Measurements from ENCODE around the gene ATOH1.

Gene ATOH1

DNA sequence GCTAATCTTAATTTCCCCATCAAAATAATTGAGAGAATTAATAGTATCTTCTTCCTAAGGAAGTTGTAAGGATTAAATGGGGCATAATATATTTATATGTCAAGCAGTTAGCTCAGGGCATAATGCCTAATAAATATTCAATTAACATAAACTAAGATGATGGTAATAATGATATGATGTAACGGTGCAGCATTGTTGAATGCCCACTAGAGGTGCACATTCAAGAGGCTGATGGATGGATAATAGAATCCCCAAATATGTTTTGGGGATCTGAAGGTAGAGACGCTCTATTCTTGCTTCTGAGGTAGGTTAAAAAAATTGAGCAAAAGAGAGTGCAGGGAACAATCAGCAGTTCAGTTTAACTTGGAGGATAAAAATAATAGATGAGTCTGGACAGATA, 37.1 kb downstream of the ATOH1 start:
- FAIRE-seq: no peak
- TF ChIP-seq POU2F2 (IDR thresholded peaks at IDR 0.05; ENCODE audit: low read depth, low read length): no peak
- no peak for TF ChIP-seq POLR2A (IDR thresholded peaks at IDR 0.05; ENCODE audit: low read depth, low read length)
- no peak for TF ChIP-seq PAX5 (IDR thresholded peaks at IDR 0.05; ENCODE audit: insufficient read depth, low read length, severe bottlenecking)
- TF ChIP-seq SPI1 (IDR thresholded peaks at IDR 0.05; ENCODE audit: low read depth, low read length): no peak
- no peak for TF ChIP-seq TAF1 (IDR thresholded peaks at IDR 0.05; ENCODE audit: low read depth, low read length)
- no peak for TF ChIP-seq POLR2AphosphoS5 (IDR thresholded peaks at IDR 0.05; ENCODE audit: low read depth, low read length)
- no peak for DNase-seq (ENCODE audit: insufficient read length, low spot score)

GRCh38 chr4:93867416-93868001, 39.0 kb downstream of the ATOH1 start:
- TF ChIP-seq POU2F2 (IDR thresholded peaks at IDR 0.05; ENCODE audit: low read depth, low read length) (no peak), TAF1 (IDR thresholded peaks at IDR 0.05; ENCODE audit: low read depth, low read length) (no peak), POLR2A (IDR thresholded peaks at IDR 0.05; ENCODE audit: low read depth, low read length) (no peak), POLR2AphosphoS5 (IDR thresholded peaks at IDR 0.05; ENCODE audit: low read depth, low read length) (no peak), SPI1 (IDR thresholded peaks at IDR 0.05; ENCODE audit: low read depth, low read length) (no peak), PAX5 (IDR thresholded peaks at IDR 0.05; ENCODE audit: insufficient read depth, low read length, severe bottlenecking) (no peak)
- DNase-seq (ENCODE audit: insufficient read length, low spot score): no peak
- FAIRE-seq: no peak

DNA sequence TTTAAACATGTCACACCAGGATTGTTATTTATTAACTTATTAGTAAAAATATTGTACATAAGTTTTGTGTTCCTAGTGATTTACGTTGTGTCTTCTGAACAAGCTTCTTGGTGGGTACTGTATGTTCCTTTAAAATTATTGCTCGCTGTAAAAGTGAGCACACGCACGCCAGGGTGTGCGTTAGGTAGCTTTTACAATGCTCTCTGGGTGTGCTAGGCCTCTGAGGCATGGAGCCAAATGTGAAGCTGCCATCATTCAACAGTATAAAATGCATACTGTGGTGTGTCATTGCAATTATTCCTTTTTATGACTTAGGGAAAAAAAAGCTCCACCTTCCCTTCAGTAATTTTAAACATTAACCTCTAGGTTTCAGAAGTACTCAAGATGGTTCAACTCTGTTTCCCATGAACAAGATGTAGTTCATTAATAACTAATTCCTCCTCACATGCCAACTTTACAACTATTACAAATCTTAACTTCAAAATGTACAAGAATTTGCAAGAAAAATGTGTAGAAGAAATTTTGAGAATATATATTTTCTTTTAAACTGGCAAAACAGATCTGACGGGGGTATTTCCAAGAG, 42.4 kb downstream of the ATOH1 start:
- FAIRE-seq: no peak
- TF ChIP-seq PAX5 (IDR thresholded peaks at IDR 0.05; ENCODE audit: insufficient read depth, low read length, severe bottlenecking): no peak
- TF ChIP-seq TAF1 (IDR thresholded peaks at IDR 0.05; ENCODE audit: low read depth, low read length): no peak
- no peak for TF ChIP-seq POU2F2 (IDR thresholded peaks at IDR 0.05; ENCODE audit: low read depth, low read length)
- no peak for TF ChIP-seq POLR2A (IDR thresholded peaks at IDR 0.05; ENCODE audit: low read depth, low read length)
- no peak for TF ChIP-seq SPI1 (IDR thresholded peaks at IDR 0.05; ENCODE audit: low read depth, low read length)
- no peak for TF ChIP-seq POLR2AphosphoS5 (IDR thresholded peaks at IDR 0.05; ENCODE audit: low read depth, low read length)
- DNase-seq (ENCODE audit: insufficient read length, low spot score): no peak

DNA sequence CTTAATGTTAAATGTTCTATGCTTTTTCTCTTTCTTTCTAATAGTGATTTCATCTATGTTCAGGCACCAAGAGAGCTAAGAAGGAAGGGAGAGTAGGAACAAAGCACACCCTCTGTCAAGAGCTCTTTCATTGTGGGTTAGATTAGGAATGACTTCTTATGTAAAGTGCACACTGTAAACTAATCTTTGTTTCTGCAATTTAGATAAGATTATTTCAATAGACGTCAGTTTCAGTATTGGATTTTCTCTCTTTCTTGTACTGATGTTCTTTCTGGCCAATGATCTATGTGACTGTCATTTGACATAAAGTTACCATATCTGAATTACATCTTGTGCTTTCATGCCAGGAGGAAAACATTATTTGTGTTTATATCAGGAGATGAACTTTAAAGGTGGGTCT, 48.2 kb downstream of the ATOH1 start:
- no peak for DNase-seq (ENCODE audit: insufficient read length, low spot score)
- FAIRE-seq: no peak
- TF ChIP-seq POLR2AphosphoS5 (IDR thresholded peaks at IDR 0.05; ENCODE audit: low read depth, low read length) (no peak), TAF1 (IDR thresholded peaks at IDR 0.05; ENCODE audit: low read depth, low read length) (no peak)

- DNase-seq (ENCODE audit: insufficient read length, low spot score) (no peak), FAIRE-seq (no peak)
- no peak for TF ChIP-seq TAF1 (IDR thresholded peaks at IDR 0.05; ENCODE audit: low read depth, low read length)
- TF ChIP-seq PAX5 (IDR thresholded peaks at IDR 0.05; ENCODE audit: insufficient read depth, low read length, severe bottlenecking): no peak
- TF ChIP-seq POLR2A (IDR thresholded peaks at IDR 0.05; ENCODE audit: low read depth, low read length): no peak
- TF ChIP-seq POLR2AphosphoS5 (IDR thresholded peaks at IDR 0.05; ENCODE audit: low read depth, low read length): no peak
- no peak for TF ChIP-seq SPI1 (IDR thresholded peaks at IDR 0.05; ENCODE audit: low read depth, low read length)
- no peak for TF ChIP-seq POU2F2 (IDR thresholded peaks at IDR 0.05; ENCODE audit: low read depth, low read length)
Observed at GRCh38 chr4:93878566-93878965, 50.0 kb downstream of the ATOH1 start.

GRCh38 chr4:93879919-93880318, 51.4 kb downstream of the ATOH1 start:
- TF ChIP-seq POU2F2 (IDR thresholded peaks at IDR 0.05; ENCODE audit: low read depth, low read length) (no peak), TAF1 (IDR thresholded peaks at IDR 0.05; ENCODE audit: low read depth, low read length) (no peak), POLR2A (IDR thresholded peaks at IDR 0.05; ENCODE audit: low read depth, low read length) (no peak), PAX5 (IDR thresholded peaks at IDR 0.05; ENCODE audit: insufficient read depth, low read length, severe bottlenecking) (no peak), POLR2AphosphoS5 (IDR thresholded peaks at IDR 0.05; ENCODE audit: low read depth, low read length) (no peak), SPI1 (IDR thresholded peaks at IDR 0.05; ENCODE audit: low read depth, low read length) (no peak)
- no peak for DNase-seq (ENCODE audit: insufficient read length, low spot score)
- FAIRE-seq: no peak
